Fibroblast of lung (primary cell): ENCODE measurements around the gene SMIM5.

Experiments
- CTCF ChIP-seq, 2 donors: IDR thresholded peaks in 1 of 2; conservative IDR thresholded peaks in 1 of 2; 1 replicate in 1 of 2; 2 replicates in 1 of 2; pipeline ENCODE4 v1.5.1; 2011 to 2012; ENCODE audit warnings: low read length in 2 of 2, control low read depth in 1 of 2, inconsistent platforms in 1 of 2, low read depth in 1 of 2, mild to moderate bottlenecking in 1 of 2
- EZH2 ChIP-seq: IDR thresholded peaks from 2 replicates; pipeline ENCODE4 v1.5.1; 2012; ENCODE audit warnings: low read length, control low read depth, mild to moderate bottlenecking; ENCODE audit errors: missing control alignments

DNA sequence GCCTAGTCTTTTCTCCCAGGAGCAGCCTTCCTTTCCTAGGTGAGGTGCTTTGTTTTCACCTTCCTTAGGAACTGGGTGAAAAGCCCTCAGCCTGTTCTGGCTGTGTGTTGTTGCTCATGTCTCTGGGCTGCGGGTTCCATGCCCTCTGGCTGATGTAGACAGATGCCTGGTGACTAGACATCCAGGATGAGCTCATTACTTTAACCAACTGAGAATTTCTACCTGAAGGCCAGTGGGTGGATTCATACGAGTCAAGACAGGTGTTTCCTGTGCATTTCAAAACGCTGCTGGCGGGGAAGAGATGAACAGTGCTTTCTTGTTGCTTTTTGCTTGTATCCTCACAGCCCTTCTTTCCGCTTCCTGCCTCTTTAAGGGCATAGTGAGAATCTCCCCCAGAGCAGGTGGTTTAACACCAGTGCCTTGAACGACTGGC is 56.2 kb downstream of the SMIM5 start:
- TF ChIP-seq EZH2: no peak
- TF ChIP-seq CTCF (conservative IDR thresholded peaks at IDR 0.05 in 1 of 2, IDR thresholded peaks at IDR 0.05 in 1 of 2; ENCODE audit: low read depth in 1 of 2, low read length in 2 of 2): no peak
